COR-L47 (cell line): ENCODE measurements around the gene GGT6.

Experiments
- DNase-seq: peaks from one replicate; lab custom pipeline; 2025; lab: John Stamatoyannopoulos, UW

GGT6 gene

DNA sequence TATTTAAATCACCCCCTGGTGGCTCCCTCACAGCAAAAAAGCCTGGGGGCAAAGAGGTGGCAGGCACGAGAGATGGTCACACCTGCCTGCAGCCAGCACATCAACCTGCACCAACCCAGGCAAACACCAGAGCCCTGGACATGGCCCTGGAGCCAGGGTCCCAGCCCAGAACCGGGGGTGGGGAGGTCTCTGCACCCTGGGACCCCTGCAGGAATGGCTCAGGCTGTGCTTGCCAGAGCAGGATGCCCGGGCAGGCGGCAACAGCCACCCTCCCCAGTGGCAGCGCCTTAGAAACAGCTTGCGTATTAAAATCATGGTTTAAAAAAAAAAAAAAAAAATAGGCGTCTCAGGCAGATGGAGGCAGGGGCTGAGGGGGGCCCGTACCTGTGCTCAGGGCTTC, 21.4 kb downstream of the GGT6 start:
- no peak for DNase-seq

- DNase-seq: no peak
These were observed 22.0 kb downstream of the GGT6 start for GRCh38 chr17:4538236-4539002.

- no peak for DNase-seq
These were observed 22.7 kb downstream of the GGT6 start for GRCh38 chr17:4537451-4538235.

GRCh38 chr17:4536742-4537411, 23.5 kb downstream of the GGT6 start:
- no peak for DNase-seq

GRCh38 chr17:4536259-4536741, 24.1 kb downstream of the GGT6 start:
- no peak for DNase-seq

DNA sequence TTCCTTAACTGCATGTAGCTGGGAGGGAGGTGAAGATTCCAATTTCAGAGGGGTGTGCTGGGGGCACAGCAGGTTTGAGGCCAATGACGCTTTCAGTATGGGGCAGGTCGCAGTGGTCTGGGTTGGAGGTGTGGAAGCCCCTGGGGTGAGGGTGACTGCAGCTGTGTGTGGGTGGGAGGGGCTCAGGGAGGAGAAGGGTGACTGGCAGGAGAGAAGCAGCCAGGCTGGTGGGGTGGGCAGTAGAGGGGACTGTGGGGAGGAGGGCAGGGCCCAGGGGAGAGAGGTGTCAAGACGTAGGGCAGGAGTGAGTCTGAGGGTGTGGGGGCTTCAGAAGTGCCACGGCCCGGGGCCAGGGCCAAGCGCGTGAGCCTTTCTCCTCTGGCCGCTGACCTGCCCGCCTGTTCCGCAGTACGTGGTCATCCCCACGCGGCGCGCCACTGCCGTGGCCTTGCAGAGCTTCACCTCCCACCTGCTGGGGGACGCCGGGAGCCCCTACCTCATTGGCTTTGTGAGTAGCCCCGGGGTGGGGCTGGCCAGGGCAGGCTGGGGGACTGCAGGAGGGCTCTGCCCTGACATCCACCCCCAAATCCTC, 24.6 kb downstream of the GGT6 start:
- no peak for DNase-seq

GRCh38 chr17:4534928-4535666, 25.3 kb downstream of the GGT6 start:
- DNase-seq: no peak

DNA sequence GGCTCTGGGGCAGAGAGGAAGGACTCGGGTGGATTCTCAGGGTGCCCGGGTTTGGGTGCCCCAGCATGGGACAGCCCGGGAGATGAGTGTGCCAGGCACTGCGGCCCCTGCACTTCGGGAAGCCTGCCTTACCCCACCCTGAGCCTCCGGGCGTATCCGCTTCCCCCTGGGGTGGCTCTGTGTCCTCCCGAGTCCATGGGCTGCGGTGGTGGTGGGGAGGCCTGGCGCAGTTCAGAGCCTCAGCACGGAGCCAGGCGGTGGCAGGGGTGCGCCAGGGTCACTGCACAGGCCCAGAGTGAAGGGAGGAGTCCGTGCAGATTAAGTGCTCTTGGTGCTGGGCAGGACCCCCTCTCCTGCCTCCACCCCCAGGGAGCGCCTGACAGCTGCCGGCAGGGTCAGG, 25.9 kb downstream of the GGT6 start:
- no peak for DNase-seq

DNA sequence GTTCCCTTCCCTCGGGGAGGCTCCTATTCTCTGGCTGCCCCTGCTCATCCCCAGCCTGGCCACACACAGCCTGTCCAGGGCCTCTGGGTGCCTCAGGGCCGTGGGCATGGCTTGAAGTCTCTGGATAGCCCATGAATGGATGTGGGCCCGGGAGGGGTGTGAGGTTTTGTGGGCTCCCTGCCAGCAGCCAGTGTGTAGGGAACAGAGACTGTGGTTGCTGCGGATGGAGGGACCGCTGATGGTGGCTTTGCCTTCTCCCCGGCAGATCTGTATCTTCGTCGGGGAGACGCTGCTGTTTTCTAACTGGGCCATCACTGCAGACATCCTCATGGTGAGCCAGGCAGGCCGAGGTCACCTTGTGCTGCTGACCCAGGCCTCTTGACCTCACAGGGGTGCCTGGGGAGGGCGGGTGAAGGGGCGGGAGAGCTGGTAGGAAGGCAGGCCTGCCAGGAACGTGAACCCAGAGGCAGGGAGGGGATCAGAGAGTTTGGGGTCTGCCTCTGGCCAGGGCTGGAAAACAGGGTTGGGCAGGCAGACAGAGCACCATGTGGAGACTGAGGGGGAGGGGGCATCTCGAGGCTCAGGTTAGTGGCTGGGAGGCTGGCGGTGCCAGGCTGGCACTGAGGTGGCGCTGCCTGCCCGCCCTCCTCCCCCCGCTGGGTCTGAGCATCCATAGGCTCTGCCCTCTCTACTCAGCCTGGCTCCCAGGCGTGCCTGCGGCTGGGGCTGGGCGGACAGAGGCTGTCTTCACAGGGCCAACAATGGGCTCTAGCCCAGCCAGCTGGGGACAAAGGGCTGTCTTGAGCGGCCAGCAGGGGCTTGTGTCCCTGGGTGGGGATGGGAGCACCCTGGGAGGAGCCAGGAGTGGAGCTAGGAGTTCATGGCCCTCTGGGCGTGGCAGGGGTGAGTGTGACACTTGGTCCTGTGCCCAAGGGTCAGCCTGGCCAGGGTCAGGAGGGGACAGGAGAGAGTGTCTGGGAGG, 26.6 kb downstream of the GGT6 start:
- no peak for DNase-seq

GRCh38 chr17:4532860-4533522, 27.4 kb downstream of the GGT6 start:
- DNase-seq: no peak

DNA sequence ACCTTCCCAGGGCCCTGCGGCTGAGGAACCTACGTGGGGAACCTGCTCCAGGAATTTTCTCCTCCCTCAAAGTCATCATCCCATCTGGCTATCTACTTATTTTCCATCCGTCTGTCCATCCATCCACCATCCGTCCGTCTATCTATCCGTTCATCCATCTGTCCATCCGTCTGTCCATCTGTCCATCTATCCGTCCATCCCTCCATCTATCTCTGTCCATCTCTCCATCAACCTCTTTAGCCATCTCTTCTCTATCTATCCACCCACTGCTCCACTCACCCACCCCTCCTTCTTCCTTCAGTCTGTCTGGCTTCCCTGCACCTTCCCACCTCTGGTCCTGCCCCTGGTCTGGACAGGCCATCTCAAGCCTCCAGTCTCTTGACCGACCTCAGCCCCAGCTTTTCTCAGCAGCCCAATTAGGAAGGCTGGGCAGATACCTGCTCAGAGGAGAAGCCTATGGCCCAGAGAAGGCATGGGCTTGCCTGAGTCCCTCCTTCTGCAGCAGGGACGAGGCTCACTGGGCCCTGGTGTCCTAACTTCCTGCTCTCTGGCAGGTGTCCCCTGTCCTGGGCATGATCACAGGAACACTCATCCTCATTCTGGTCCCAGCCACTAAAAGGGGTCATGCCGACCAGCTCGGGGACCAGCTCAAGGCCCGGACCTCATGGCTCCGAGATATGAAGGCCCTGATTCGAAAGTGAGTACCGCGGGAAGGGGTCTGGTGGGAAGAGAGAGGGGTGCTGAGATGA, 28.2 kb downstream of the GGT6 start:
- DNase-seq: no peak

GRCh38 chr17:4530799-4531730, 29.3 kb downstream of the GGT6 start:
- DNase-seq: no peak

GRCh38 chr17:4529533-4530152, 30.7 kb downstream of the GGT6 start:
- DNase-seq: no peak

- DNase-seq: no peak
These were observed 32.7 kb downstream of the GGT6 start for GRCh38 chr17:4527566-4528125.

DNA sequence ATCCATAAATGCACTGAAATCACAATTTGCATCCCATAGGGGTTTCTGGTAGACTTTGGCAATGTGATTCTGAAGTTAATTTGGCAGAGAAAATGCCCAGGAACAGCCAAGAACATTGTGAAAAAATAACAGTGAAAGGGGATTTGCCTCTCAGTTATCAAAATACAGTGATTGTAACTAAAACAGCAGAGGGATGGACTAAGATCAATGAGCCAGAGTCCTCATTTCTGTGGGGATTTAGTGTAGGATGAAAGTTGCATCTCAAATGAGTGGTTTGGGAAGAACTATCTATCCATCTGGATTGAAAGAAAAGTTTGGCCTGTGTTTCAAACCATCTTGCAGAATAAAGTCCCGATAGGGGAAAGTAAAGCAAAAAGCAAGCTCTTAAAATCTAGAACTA, 33.2 kb downstream of the GGT6 start:
- DNase-seq: no peak

- DNase-seq: no peak
These were observed 34.5 kb downstream of the GGT6 start for GRCh38 chr17:4525691-4526397.

GRCh38 chr17:4523946-4524345, 36.4 kb downstream of the GGT6 start:
- no peak for DNase-seq
